HG03460 (cell line): ENCODE data around the gene IFT22.
"Not testable (repeated sequence)": the region's sequence is repeated elsewhere in the genome, so short reads cannot be mapped to it uniquely, and the experiment has no call there.

Experiments
- ATAC-seq: cut with Tn5 transposase; IDR thresholded peaks from one replicate; pipeline ENCODE4 v1.9.1; 2021; ENCODE audit not compliant: unreplicated experiment

IFT22 gene

GRCh38 chr7:101315336-101315735 is 6.3 kb downstream of the IFT22 start:
- no peak for ATAC-seq

GRCh38 chr7:101308245-101309085 is 13.1 kb downstream of the IFT22 start:
- ATAC-seq, result no peak

GRCh38 chr7:101306307-101306706 is 15.3 kb downstream of the IFT22 start:
- ATAC-seq, result no peak

GRCh38 chr7:101303102-101303701 is 18.4 kb downstream of the IFT22 start:
- ATAC-seq, result no peak

GRCh38 chr7:101302641-101303101 is 18.9 kb downstream of the IFT22 start:
- ATAC-seq, result no peak

GRCh38 chr7:101300465-101301376 is 20.9 kb downstream of the IFT22 start:
- no peak for ATAC-seq

GRCh38 chr7:101299511-101300464 is 21.8 kb downstream of the IFT22 start:
- ATAC-seq, result no peak

GRCh38 chr7:101294832-101295121 is 26.8 kb downstream of the IFT22 start:
- no peak for ATAC-seq

GRCh38 chr7:101294039-101294831 is 27.4 kb downstream of the IFT22 start:
- ATAC-seq, result no peak

- ATAC-seq, result not testable (repeated sequence)
Measured at GRCh38 chr7:101293069-101294021, 28.3 kb downstream of the IFT22 start.

GRCh38 chr7:101292566-101292965 is 29.0 kb downstream of the IFT22 start:
- ATAC-seq, result not testable (repeated sequence)

GRCh38 chr7:101290186-101291037 is 31.2 kb downstream of the IFT22 start:
- ATAC-seq, result not testable (repeated sequence)

- peak; percentile 85 for ATAC-seq
Measured at GRCh38 chr7:101289687-101290086, 31.9 kb downstream of the IFT22 start.

- ATAC-seq, result no peak
Measured at GRCh38 chr7:101288439-101288838, 33.2 kb downstream of the IFT22 start.

GRCh38 chr7:101287032-101287431 is 34.6 kb downstream of the IFT22 start:
- no peak for ATAC-seq

- ATAC-seq, result not testable (repeated sequence)
Measured at GRCh38 chr7:101285880-101286279, 35.7 kb downstream of the IFT22 start.

GRCh38 chr7:101285171-101285570 is 36.4 kb downstream of the IFT22 start:
- no peak for ATAC-seq
